ENCODE measurements around the gene KRT75. TPM values are rescaled to one million over a fixed set of nuclear protein-coding genes. Genes with fewer than 3 reads are reported as not detected.

Gene KRT75
- total and polyA plus RNA-seq, 2 of the 4 experiments (the other 2 are of a cell fraction) = not detected

GRCh38 chr12:52381206-52381605, 53.0 kb downstream of the KRT75 start:
- Histone ChIP-seq H3K4ac (ENCODE audit: low read depth, low read length) (no peak overlapping the region), H2AK9ac (replicated peaks; ENCODE audit: low read depth, low read length, poor library complexity) (no peak overlapping the region), H2BK15ac (ENCODE audit: low read depth, low read length) (no peak overlapping the region), H2BK5ac (ENCODE audit: low read depth, low read length, poor library complexity, severe bottlenecking) (no peak overlapping the region), H4K20me1 (ENCODE audit: insufficient read depth, low read length) (no peaks in the 10 kb centered on the region), H3K9me1 (ENCODE audit: insufficient read depth, low read length) (no peaks in the 10 kb centered on the region), H3K4me2 (ENCODE audit: low read depth, low read length) (no peak overlapping the region), H2AK5ac (ENCODE audit: low read depth, low read length) (no peak overlapping the region), H3K14ac (replicated peaks; ENCODE audit: low read depth, low read length) (no peak overlapping the region), H3K23ac (ENCODE audit: low read depth, low read length) (no peak overlapping the region), H2BK120ac (ENCODE audit: low read depth, low read length) (no peak overlapping the region), H4K5ac (ENCODE audit: low read depth, low read length) (no peak overlapping the region), H3K18ac (ENCODE audit: low read depth, low read length) (no peak overlapping the region), H2BK20ac (ENCODE audit: low read depth, low read length) (no peak overlapping the region), H3K9me3 (ENCODE audit: control insufficient read depth, insufficient read depth, low read length) (no peaks in the 10 kb centered on the region), H2AFZ (replicated peaks; ENCODE audit: low read length, poor library complexity) (peak overlapping the region; percentile 40), H4K91ac (ENCODE audit: insufficient read depth, low read depth, low read length) (no peak overlapping the region), H3K56ac (ENCODE audit: extremely low read depth, insufficient read depth, low read length) (no peak overlapping the region), H3K79me1 (ENCODE audit: low read depth in 1 of 2, low read length in 2 of 2) (no peaks in the 10 kb centered on the region), H3K4me3 (ENCODE audit: insufficient read depth, low read depth, low read length) (no peak overlapping the region), H3K36me3 (ENCODE audit: control insufficient read depth, insufficient read depth, low read length) (no peaks in the 10 kb centered on the region), H3K4me1 (ENCODE audit: control insufficient read depth, insufficient read depth, low read length) (no peaks in the 10 kb centered on the region), H3K27ac (ENCODE audit: insufficient read depth, low read length) (no peak overlapping the region), H4K8ac (ENCODE audit: low read depth in 2 of 2, low read length in 2 of 2) (no peak overlapping the region), H3K9ac (ENCODE audit: low read depth, low read length) (no peak overlapping the region), H3K27me3 (ENCODE audit: control insufficient read depth, insufficient read depth, low read length) (peaks cover 54% of the 10 kb centered on the region)
- no CpG with 5 or more reads among the region's 8 CpGs for WGBS, 2 experiments (ENCODE audit: extremely low coverage in 2 of 2, insufficient read length in 1 of 2)
- CTCF ChIA-PET = no interaction called here
- in situ Hi-C loops (cut with MboI; ENCODE audit: low sequenced_read_pairs) (no loop called here), dilution Hi-C loops (cut with HindIII; ENCODE audit: low sequenced_read_pairs, unreplicated experiment) (no loop called here), intact Hi-C loops (cut with micrococcal nuclease) (no loop called here)
- TF ChIP-seq NFE2L2 (IDR thresholded peaks at IDR 0.05; ENCODE audit: low read depth, low read length) = no peak
- no peak for TF ChIP-seq MAFK (IDR thresholded peaks at IDR 0.05; ENCODE audit: low read depth, low read length)
- no peak for TF ChIP-seq CEBPB (IDR thresholded peaks at IDR 0.05; ENCODE audit: low read depth, low read length)
- no peak for TF ChIP-seq BHLHE40 (IDR thresholded peaks at IDR 0.05; ENCODE audit: low read depth, low read length)
- no peak for TF ChIP-seq ELK1 (IDR thresholded peaks at IDR 0.05; ENCODE audit: borderline replicate concordance, low read depth, low read length)
- no peak for TF ChIP-seq MAZ (IDR thresholded peaks at IDR 0.05; ENCODE audit: borderline replicate concordance, low read depth, low read length)
- no peak for TF ChIP-seq RAD21 (IDR thresholded peaks at IDR 0.05; ENCODE audit: low read length)
- TF ChIP-seq RFX5 (IDR thresholded peaks at IDR 0.05; ENCODE audit: low read depth, low read length) = no peak
- no peak for TF ChIP-seq USF2 (IDR thresholded peaks at IDR 0.05; ENCODE audit: low read depth, low read length)
- no peak for TF ChIP-seq CTCF (conservative IDR thresholded peaks at IDR 0.05; ENCODE audit: low read depth, low read length)
- TF ChIP-seq MXI1 (IDR thresholded peaks at IDR 0.05; ENCODE audit: borderline replicate concordance, low read depth, low read length) = no peak
- TF ChIP-seq CHD1 (IDR thresholded peaks at IDR 0.05; ENCODE audit: low read depth, low read length) = no peak
- no peak for TF ChIP-seq RCOR1 (IDR thresholded peaks at IDR 0.05; ENCODE audit: insufficient replicate concordance, low read length)
- no peak for TF ChIP-seq FOS (IDR thresholded peaks at IDR 0.05; ENCODE audit: low read depth, low read length)
- DNase-seq (no peak), ATAC-seq (ENCODE audit: low read depth) (no peak)
- no TSS peak for BruUV-seq (replicated peaks)
- POLR2A ChIA-PET (ENCODE audit: unreplicated experiment) = no interaction called here

Data from IMR-90 (cell line).